Loucy (cell line): Measurements from ENCODE around the gene EDC3.

Experiments used
- H2AFZ ChIP-seq: fragments of 200-600 bp; sonication (generic); 2 replicates; pipeline ENCODE4 v1.6.0; 2016; ENCODE audit warnings: antibody characterized with exemption, mild to moderate bottlenecking, low read length, moderate library complexity
- H3F3A ChIP-seq: fragments of 200-600 bp; 2 replicates; pipeline ENCODE4 v1.6.0; 2016; ENCODE audit warnings: antibody characterized with exemption, low read depth, mild to moderate bottlenecking
- H3K27me3 ChIP-seq: fragments of 200-600 bp; sonication (generic); 2 replicates; pipeline ENCODE4 v1.6.1; 2014; ENCODE audit warnings: low read length, mild to moderate bottlenecking; ENCODE audit not compliant: insufficient read depth, poor library complexity, severe bottlenecking
- H3K36me3 ChIP-seq: fragments of 200-600 bp; sonication (generic); 2 replicates; pipeline ENCODE4 v1.6.1; 2016; ENCODE audit warnings: low read length; ENCODE audit not compliant: insufficient read depth
- H3K4me1 ChIP-seq: fragments of 200-600 bp; sonication (generic); 2 replicates; pipeline ENCODE4 v1.5.1; 2014; ENCODE audit warnings: low read length, mild to moderate bottlenecking; ENCODE audit not compliant: insufficient read depth, poor library complexity, severe bottlenecking
- H3K4me2 ChIP-seq: fragments of 200-600 bp; sonication (generic); 2 replicates; pipeline ENCODE4 v1.6.0; 2014; ENCODE audit warnings: antibody characterized with exemption, low read length, low read depth, mild to moderate bottlenecking; ENCODE audit not compliant: poor library complexity, severe bottlenecking
- H3K4me3 ChIP-seq: fragments of 200-600 bp; sonication (generic); 2 replicates; pipeline ENCODE4 v1.5.1; 2014; ENCODE audit warnings: low read length, mild to moderate bottlenecking, mixed read lengths; ENCODE audit not compliant: poor library complexity, severe bottlenecking
- H3K79me2 ChIP-seq: fragments of 200-600 bp; sonication (generic); 2 replicates; pipeline ENCODE4 v1.6.1; 2014; ENCODE audit warnings: low read length; ENCODE audit not compliant: insufficient read depth
- H3K9ac ChIP-seq: fragments of 200-600 bp; sonication (generic); 2 replicates; pipeline ENCODE4 v1.6.0; 2014; ENCODE audit warnings: mild to moderate bottlenecking, low read depth, low read length, moderate library complexity; ENCODE audit not compliant: poor library complexity, severe bottlenecking
- H3K9me2 ChIP-seq: fragments of 200-600 bp; sonication (generic); replicated peaks from 2 replicates; pipeline ENCODE4 v1.6.1; 2016; ENCODE audit warnings: low read depth, low read length, mixed read lengths
- H3K9me3 ChIP-seq: fragments of 200-600 bp; sonication (generic); 2 replicates; pipeline ENCODE4 v1.6.1; 2014; ENCODE audit warnings: mild to moderate bottlenecking, antibody characterized with exemption, low read length, low read depth; ENCODE audit not compliant: insufficient read depth
- H4K20me1 ChIP-seq: fragments of 200-600 bp; sonication (generic); 2 replicates; pipeline ENCODE4 v1.6.0; 2014; ENCODE audit warnings: antibody characterized with exemption, low read length, mild to moderate bottlenecking; ENCODE audit not compliant: insufficient read depth, poor library complexity, severe bottlenecking
- EZH2phosphoT487 ChIP-seq: fragments of 200-600 bp; IDR thresholded peaks from 2 replicates; pipeline ENCODE4 v1.6.1; 2018; ENCODE audit warnings: antibody characterized with exemption, mild to moderate bottlenecking, moderate library complexity, borderline replicate concordance
- TF ChIP-seq, protein P1 (sequence below): fragments of 200-600 bp; sonication (generic); conservative IDR thresholded peaks from 2 replicates; pipeline ENCODE4 v1.5.1; 2014; ENCODE audit warnings: mild to moderate bottlenecking, antibody characterized with exemption, low read length

Gene EDC3

DNA sequence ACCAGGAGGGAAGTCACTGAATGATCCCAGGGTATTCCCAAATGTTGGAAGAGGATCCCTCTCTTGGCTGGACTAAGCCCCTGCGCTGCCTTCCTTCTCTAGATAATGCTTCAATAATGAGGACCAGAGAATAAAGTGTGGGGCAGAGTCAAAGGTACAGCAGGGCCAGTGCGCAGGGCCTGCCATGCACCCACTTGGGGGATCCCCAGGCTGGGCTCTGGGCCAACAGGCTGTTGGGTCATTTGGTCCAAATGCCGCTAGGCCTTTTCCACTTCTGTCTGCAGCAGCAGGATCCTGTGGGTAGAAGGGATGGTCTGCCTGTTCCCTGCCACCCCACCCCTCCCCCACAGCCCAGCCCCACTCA, 85.9 kb downstream of the EDC3 start:
- H3F3A ChIP-seq, result no peaks in the 10 kb centered on the region
- no peaks in the 10 kb centered on the region for H3K79me2 ChIP-seq
- TF ChIP-seq, protein P1, sequence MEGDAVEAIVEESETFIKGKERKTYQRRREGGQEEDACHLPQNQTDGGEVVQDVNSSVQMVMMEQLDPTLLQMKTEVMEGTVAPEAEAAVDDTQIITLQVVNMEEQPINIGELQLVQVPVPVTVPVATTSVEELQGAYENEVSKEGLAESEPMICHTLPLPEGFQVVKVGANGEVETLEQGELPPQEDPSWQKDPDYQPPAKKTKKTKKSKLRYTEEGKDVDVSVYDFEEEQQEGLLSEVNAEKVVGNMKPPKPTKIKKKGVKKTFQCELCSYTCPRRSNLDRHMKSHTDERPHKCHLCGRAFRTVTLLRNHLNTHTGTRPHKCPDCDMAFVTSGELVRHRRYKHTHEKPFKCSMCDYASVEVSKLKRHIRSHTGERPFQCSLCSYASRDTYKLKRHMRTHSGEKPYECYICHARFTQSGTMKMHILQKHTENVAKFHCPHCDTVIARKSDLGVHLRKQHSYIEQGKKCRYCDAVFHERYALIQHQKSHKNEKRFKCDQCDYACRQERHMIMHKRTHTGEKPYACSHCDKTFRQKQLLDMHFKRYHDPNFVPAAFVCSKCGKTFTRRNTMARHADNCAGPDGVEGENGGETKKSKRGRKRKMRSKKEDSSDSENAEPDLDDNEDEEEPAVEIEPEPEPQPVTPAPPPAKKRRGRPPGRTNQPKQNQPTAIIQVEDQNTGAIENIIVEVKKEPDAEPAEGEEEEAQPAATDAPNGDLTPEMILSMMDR, result no peak
- TF ChIP-seq EZH2phosphoT487, result no peak
- no peaks in the 10 kb centered on the region for H3K9me3 ChIP-seq
- H3K4me1 ChIP-seq, result peaks cover 7% of the 10 kb centered on the region
- no peaks in the 10 kb centered on the region for H4K20me1 ChIP-seq
- H3K4me3 ChIP-seq, result no peak overlapping the region
- H3K9ac ChIP-seq, result no peak overlapping the region
- no peak overlapping the region for H3K4me2 ChIP-seq
- H3K9me2 ChIP-seq, result no peaks in the 10 kb centered on the region
- H2AFZ ChIP-seq, result no peak overlapping the region
- no peaks in the 10 kb centered on the region for H3K27me3 ChIP-seq
- H3K36me3 ChIP-seq, result no peaks in the 10 kb centered on the region

DNA sequence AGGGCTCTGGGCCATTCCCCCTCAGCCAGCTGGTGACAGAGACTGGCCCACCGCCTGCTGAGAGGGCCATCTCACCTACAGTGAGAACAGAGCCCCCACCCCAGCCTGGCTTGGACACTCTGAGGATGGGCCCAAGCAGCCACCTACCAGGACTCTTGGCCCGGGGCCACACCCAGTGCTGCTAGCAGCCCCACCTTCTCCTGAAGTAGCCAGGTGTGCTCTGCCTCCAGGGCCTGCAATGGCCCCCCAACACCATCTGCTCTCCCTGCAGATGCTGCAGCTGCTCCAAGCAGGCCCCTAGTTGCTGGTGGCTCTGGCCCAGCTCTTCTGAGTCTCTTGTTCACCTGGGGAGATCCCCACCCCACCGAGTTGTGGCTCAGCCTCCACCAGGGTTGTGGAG, 87.0 kb downstream of the EDC3 start:
- Histone ChIP-seq H3K4me2 (no peak overlapping the region), H2AFZ (no peak overlapping the region), H3F3A (no peaks in the 10 kb centered on the region), H3K9me2 (no peaks in the 10 kb centered on the region), H3K9ac (no peak overlapping the region), H3K27me3 (no peaks in the 10 kb centered on the region), H3K4me1 (peaks cover 3% of the 10 kb centered on the region), H3K4me3 (no peak overlapping the region), H3K9me3 (no peaks in the 10 kb centered on the region), H3K79me2 (no peaks in the 10 kb centered on the region), H3K36me3 (no peaks in the 10 kb centered on the region), H4K20me1 (no peaks in the 10 kb centered on the region)
- TF ChIP-seq, protein P1, result no peak
- no peak for TF ChIP-seq EZH2phosphoT487

DNA sequence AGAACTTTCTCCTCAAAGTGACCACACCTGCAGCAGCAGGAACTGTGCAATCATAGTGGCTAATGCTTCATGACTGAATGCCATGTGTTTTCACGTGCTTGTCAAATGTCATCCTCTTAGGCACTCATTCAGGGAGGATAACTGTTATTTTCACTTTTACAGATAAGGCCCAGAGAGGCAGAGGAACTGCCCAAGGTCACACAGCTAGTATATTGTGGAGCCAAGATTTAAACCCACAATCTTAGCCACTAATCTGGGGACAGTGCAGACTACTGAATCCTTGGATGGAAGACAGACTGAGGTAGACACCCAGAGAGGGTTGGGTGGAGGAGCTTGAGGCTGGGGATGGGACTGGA, 90.1 kb downstream of the EDC3 start:
- H3K9me2 ChIP-seq, result no peaks in the 10 kb centered on the region
- no peaks in the 10 kb centered on the region for H3K79me2 ChIP-seq
- H3K9ac ChIP-seq, result no peak overlapping the region
- H3F3A ChIP-seq, result no peaks in the 10 kb centered on the region
- H4K20me1 ChIP-seq, result no peaks in the 10 kb centered on the region
- H3K4me3 ChIP-seq, result no peak overlapping the region
- no peaks in the 10 kb centered on the region for H3K27me3 ChIP-seq
- no peaks in the 10 kb centered on the region for H3K9me3 ChIP-seq
- H3K4me2 ChIP-seq, result no peak overlapping the region
- TF ChIP-seq, protein P1, result no peak
- no peak for TF ChIP-seq EZH2phosphoT487
- no peaks in the 10 kb centered on the region for H3K36me3 ChIP-seq
- H3K4me1 ChIP-seq, result peaks cover 3% of the 10 kb centered on the region
- no peak overlapping the region for H2AFZ ChIP-seq
